ENCODE data around the gene VSIG8.

- TF ChIP-seq ATF6 (CRISPR knock-in tag; IDR thresholded peaks at IDR 0.05), result no peak
- TF ChIP-seq FOXJ3 (CRISPR knock-in tag; IDR thresholded peaks at IDR 0.05), result no peak
Measured at GRCh38 chr1:159873530-159874143, 11.2 kb upstream of the VSIG8 start.

Measured in K562 (cell line).